HepG2 (cell line): ENCODE results near the gene FBXW4. TPM values are rescaled to one million over a fixed set of nuclear protein-coding genes. Genes with fewer than 3 reads are reported as not detected.

Source experiments
- AGO2 ChIP-seq: fragments of 200-400 bp; formaldehyde crosslinking; optimal IDR thresholded peaks from 2 replicates; pipeline ENCODE3; 2017; ENCODE audit warnings: mild to moderate bottlenecking, low read depth, low read length, moderate library complexity
- GATAD1 ChIP-seq: IDR thresholded peaks from 2 replicates; pipeline ENCODE4 v1.6.1; 2016; ENCODE audit warnings: missing genetic modification reagents, missing compliant biosample characterization
- HES4 ChIP-seq: sonication (generic); formaldehyde crosslinking; IDR thresholded peaks from 2 replicates; pipeline ENCODE4 v1.9.0; 2021; ENCODE audit warnings: mild to moderate bottlenecking, missing genetic modification reagents, borderline replicate concordance
- HNRNPLL ChIP-seq: fragments of 200-400 bp; formaldehyde crosslinking; IDR thresholded peaks from 2 replicates; pipeline ENCODE4 v1.6.1; 2017; ENCODE audit warnings: mild to moderate bottlenecking, low read depth, low read length; ENCODE audit not compliant: poor library complexity, severe bottlenecking
- HOXD1 ChIP-seq: sonication (generic); formaldehyde crosslinking; IDR thresholded peaks from 2 replicates; pipeline ENCODE4 v1.5.0; 2020; ENCODE audit warnings: missing genetic modification reagents
- KDM2A ChIP-seq: sonication (generic); formaldehyde crosslinking; IDR thresholded peaks from 2 replicates; pipeline ENCODE4 v1.4.0; 2020; ENCODE audit warnings: low read depth, missing genetic modification reagents, borderline replicate concordance
- KLF6 ChIP-seq: IDR thresholded peaks from 2 replicates; pipeline ENCODE4 v1.8.0; 2016; ENCODE audit warnings: missing biosample characterization, missing genetic modification reagents
- MEF2D ChIP-seq: sonication (generic); formaldehyde crosslinking; IDR thresholded peaks from 2 replicates; pipeline ENCODE4 v1.5.1; 2020; ENCODE audit warnings: mild to moderate bottlenecking, missing genetic modification reagents
- MXD4 ChIP-seq: IDR thresholded peaks from 2 replicates; pipeline ENCODE4 v1.6.1; 2016; ENCODE audit warnings: mild to moderate bottlenecking, missing biosample characterization, missing genetic modification reagents
- POLR2G ChIP-seq: fragments of 200-400 bp; formaldehyde crosslinking; IDR thresholded peaks from 2 replicates; pipeline ENCODE4 v1.6.1; 2018; ENCODE audit warnings: mild to moderate bottlenecking, low read depth, low read length, moderate library complexity
- RARA ChIP-seq: IDR thresholded peaks from 2 replicates; pipeline ENCODE4 v1.6.1; 2016; ENCODE audit warnings: missing genetic modification reagents, missing compliant biosample characterization
- REXO4 ChIP-seq: sonication (generic); formaldehyde crosslinking; IDR thresholded peaks from 2 replicates; pipeline ENCODE4 v1.8.0; 2022; ENCODE audit warnings: missing genetic modification reagents, mild to moderate bottlenecking, borderline replicate concordance
- SALL2 ChIP-seq: sonication (generic); formaldehyde crosslinking; IDR thresholded peaks from 2 replicates; pipeline ENCODE4 v1.8.1; 2023; ENCODE audit warnings: mild to moderate bottlenecking, missing genetic modification reagents, inconsistent platforms
- TOPORS ChIP-seq: sonication (generic); formaldehyde crosslinking; IDR thresholded peaks from 2 replicates; pipeline ENCODE4 v1.8.0; 2023; ENCODE audit warnings: mild to moderate bottlenecking, missing genetic modification reagents
- ZBTB7A ChIP-seq: sonication (generic); formaldehyde crosslinking; IDR thresholded peaks from 2 replicates; pipeline ENCODE4 v1.8.0; 2022; ENCODE audit warnings: mild to moderate bottlenecking, missing genetic modification reagents
- ZNF670 ChIP-seq: sonication (generic); formaldehyde crosslinking; IDR thresholded peaks from 2 replicates; pipeline ENCODE4 v1.8.0; 2022; ENCODE audit warnings: mild to moderate bottlenecking, missing genetic modification reagents, borderline replicate concordance
- ZNF772 ChIP-seq: sonication (generic); formaldehyde crosslinking; IDR thresholded peaks from 2 replicates; pipeline ENCODE4 v1.5.0; 2020; ENCODE audit warnings: mild to moderate bottlenecking, missing genetic modification reagents
- ZNF788 ChIP-seq: sonication (generic); formaldehyde crosslinking; IDR thresholded peaks from 2 replicates; pipeline ENCODE4 v1.5.0; 2020; ENCODE audit warnings: mild to moderate bottlenecking, missing genetic modification reagents, borderline replicate concordance
- polyA plus RNA-seq, 8 experiments: library from polyadenylated mRNA; depleted of rRNA in 3 of 8; stranded (reverse) in 7 of 8; unstranded in 1 of 8; fragments of >200 nt; fragmentation: Illumina TruSeq in 4 of 8; extraction: Trizol in 4 of 8; gene quantifications; 2 replicates each; pipeline versions ENCODE4 v1.2.1 to v1.2.3, GENCODE V29; 2011 to 2016; ENCODE audit warnings: low read depth in 4 of 8, missing spikeins in 1 of 8, mixed read lengths in 1 of 8; ENCODE audit not compliant: insufficient read depth in 1 of 8
- total RNA-seq, 5 experiments: library from RNA; depleted of rRNA; stranded (reverse); fragments of >200 nt; fragmentation: Illumina TruSeq; extraction: Trizol; gene quantifications; 2 replicates each; pipeline ENCODE4 v1.2.3, GENCODE V29; 2016; ENCODE audit warnings: low read depth in 1 of 5
- TF ChIP-seq, protein P1 (sequence below): sonication (generic); formaldehyde crosslinking; IDR thresholded peaks from 2 replicates; pipeline ENCODE4 v1.8.1; 2023; ENCODE audit warnings: mild to moderate bottlenecking, inconsistent platforms, moderate library complexity, missing genetic modification reagents, borderline replicate concordance
- TF ChIP-seq, protein P2 (sequence below), 2 experiments: fragments of 450-650 bp in 1 of 2; sonication (generic) in 1 of 2; formaldehyde crosslinking in 1 of 2; IDR thresholded peaks; 2 replicates each; pipeline versions ENCODE4 v1.6.1 to v1.8.0; 2016 to 2022; ENCODE audit warnings: antibody characterized with exemption in 1 of 2, mild to moderate bottlenecking in 1 of 2, missing genetic modification reagents in 1 of 2

The FBXW4 gene
- total and polyA plus RNA-seq, 2 of the 13 experiments (the other 11 are each of a cell fraction or from before 2014, with no cell fraction given): 23.5 to 33.7 TPM

DNA sequence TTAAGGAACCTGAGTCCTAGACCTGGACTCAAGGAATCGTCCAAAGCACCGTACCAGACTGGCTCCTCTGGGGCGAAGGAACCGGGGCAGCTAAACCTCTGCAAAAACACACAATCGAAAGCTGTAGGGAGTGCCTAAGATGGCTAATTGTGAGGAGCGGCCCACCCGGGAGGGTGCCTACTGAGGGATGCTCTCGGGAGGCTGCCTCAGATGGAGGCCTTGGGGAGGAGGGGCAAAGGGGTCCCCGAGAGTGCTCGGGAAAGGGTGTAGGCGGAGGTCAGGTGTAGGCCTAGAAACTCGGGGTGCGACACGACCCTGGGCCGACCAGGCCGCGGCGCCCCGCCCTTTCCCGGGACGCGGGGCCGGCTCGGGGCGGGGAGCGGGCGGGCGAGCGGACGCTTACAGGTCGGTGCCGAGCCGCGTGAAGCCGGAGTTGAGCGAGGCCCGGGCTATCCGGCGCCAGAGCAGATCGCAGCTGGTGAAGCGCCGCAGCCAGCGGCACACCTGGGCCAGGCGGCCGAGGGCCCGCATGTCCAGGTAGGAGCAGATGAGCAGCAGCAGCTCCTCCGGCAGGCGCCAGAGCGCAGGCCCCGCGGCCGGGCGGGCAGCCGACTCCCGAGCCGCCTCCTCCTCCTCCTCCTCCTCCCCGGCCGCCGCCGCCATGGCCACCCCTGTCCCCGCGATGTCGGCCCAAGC is 844 bp downstream of the FBXW4 start (continued):
- TF ChIP-seq MEF2D (CRISPR knock-in tag) (no peak), HNRNPLL (peak; percentile 19), SALL2 (CRISPR knock-in tag) (peak; percentile 46), MXD4 (CRISPR knock-in tag) (peak; percentile 66; the same call in 1 of the 2 replicates), KLF6 (CRISPR knock-in tag) (peak; percentile 79), ZNF788 (no peak), GATAD1 (CRISPR knock-in tag) (no peak), TOPORS (CRISPR knock-in tag) (peak; percentile 60; the same call in 1 of the 2 replicates), AGO2 (peak; percentile 78), ZBTB7A (CRISPR knock-in tag) (peak; percentile 12; the same call in 1 of the 2 replicates), HES4 (CRISPR knock-in tag) (0 out of 2 replicates have a peak, but pooled peaks have one; percentile 60), POLR2G (0 out of 2 replicates have a peak, but pooled peaks have one; percentile 13), HOXD1 (no peak), ZNF670 (CRISPR knock-in tag) (0 out of 2 replicates have a peak, but pooled peaks have one; percentile 7), REXO4 (CRISPR knock-in tag) (no peak), RARA (CRISPR knock-in tag) (peak; percentile 11), KDM2A (CRISPR knock-in tag) (peak; percentile 66), ZNF772 (peak; percentile 2; the same call in 1 of the 2 replicates)
- TF ChIP-seq, protein P1, sequence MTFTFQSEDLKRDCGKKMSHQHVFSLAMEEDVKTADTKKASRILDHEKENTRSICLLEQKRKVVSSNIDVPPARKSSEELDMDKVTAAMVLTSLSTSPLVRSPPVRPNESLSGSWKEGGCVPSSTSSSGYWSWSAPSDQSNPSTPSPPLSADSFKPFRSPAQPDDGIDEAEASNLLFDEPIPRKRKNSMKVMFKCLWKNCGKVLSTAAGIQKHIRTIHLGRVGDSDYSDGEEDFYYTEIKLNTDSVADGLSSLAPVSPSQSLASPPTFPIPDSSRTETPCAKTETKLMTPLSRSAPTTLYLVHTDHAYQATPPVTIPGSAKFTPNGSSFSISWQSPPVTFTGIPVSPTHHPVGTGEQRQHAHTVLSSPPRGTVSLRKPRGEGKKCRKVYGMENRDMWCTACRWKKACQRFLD (CRISPR knock-in tag): peak; percentile 34
- TF ChIP-seq, protein P2, sequence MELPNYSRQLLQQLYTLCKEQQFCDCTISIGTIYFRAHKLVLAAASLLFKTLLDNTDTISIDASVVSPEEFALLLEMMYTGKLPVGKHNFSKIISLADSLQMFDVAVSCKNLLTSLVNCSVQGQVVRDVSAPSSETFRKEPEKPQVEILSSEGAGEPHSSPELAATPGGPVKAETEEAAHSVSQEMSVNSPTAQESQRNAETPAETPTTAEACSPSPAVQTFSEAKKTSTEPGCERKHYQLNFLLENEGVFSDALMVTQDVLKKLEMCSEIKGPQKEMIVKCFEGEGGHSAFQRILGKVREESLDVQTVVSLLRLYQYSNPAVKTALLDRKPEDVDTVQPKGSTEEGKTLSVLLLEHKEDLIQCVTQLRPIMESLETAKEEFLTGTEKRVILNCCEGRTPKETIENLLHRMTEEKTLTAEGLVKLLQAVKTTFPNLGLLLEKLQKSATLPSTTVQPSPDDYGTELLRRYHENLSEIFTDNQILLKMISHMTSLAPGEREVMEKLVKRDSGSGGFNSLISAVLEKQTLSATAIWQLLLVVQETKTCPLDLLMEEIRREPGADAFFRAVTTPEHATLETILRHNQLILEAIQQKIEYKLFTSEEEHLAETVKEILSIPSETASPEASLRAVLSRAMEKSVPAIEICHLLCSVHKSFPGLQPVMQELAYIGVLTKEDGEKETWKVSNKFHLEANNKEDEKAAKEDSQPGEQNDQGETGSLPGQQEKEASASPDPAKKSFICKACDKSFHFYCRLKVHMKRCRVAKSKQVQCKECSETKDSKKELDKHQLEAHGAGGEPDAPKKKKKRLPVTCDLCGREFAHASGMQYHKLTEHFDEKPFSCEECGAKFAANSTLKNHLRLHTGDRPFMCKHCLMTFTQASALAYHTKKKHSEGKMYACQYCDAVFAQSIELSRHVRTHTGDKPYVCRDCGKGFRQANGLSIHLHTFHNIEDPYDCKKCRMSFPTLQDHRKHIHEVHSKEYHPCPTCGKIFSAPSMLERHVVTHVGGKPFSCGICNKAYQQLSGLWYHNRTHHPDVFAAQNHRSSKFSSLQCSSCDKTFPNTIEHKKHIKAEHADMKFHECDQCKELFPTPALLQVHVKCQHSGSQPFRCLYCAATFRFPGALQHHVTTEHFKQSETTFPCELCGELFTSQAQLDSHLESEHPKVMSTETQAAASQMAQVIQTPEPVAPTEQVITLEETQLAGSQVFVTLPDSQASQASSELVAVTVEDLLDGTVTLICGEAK (IDR thresholded peaks at IDR 0.05): no peak
- TF ChIP-seq, protein P2 (CRISPR knock-in tag; IDR thresholded peaks at IDR 0.05): peak; percentile 42; the same call in 1 of the 2 replicates
